Measurements from ENCODE around the gene ZNF747.
"Not testable (repeated sequence)": the region's sequence is repeated elsewhere in the genome, so short reads cannot be mapped to it uniquely, and the experiment has no call there.

ZNF747 gene

GRCh38 chr16:30532285-30533145 is 2.1 kb downstream of the ZNF747 start:
- DNase-seq = no peak

- no peak for DNase-seq
Measured at GRCh38 chr16:30530163-30531037, 4.3 kb downstream of the ZNF747 start.

GRCh38 chr16:30528799-30529457 is 5.7 kb downstream of the ZNF747 start:
- no peak for DNase-seq

- peak; percentile 74 for DNase-seq
Measured at GRCh38 chr16:30527635-30528178, 7.0 kb downstream of the ZNF747 start.

- DNase-seq = peak; percentile 94
Measured at GRCh38 chr16:30526823-30527634, 7.6 kb downstream of the ZNF747 start.

- no peak for DNase-seq
Measured at GRCh38 chr16:30526137-30526822, 8.4 kb downstream of the ZNF747 start, which contains the start of gene ZNF768. Gene ZNF768, minus strand, starts transcription at chr16:30526566. Its CDS starts 153 bp downstream, at chr16:30526413.

- DNase-seq = no peak
Measured at GRCh38 chr16:30525844-30526136, 8.9 kb downstream of the ZNF747 start.

GRCh38 chr16:30524575-30525568 is 9.8 kb downstream of the ZNF747 start:
- DNase-seq = no peak

- DNase-seq = no peak
Measured at GRCh38 chr16:30523768-30524574, 10.7 kb downstream of the ZNF747 start.

GRCh38 chr16:30522702-30523463 is 11.8 kb downstream of the ZNF747 start:
- DNase-seq = not testable (repeated sequence)

- no peak for DNase-seq
Measured at GRCh38 chr16:30521873-30522641, 12.6 kb downstream of the ZNF747 start.

- no peak for DNase-seq
Measured at GRCh38 chr16:30521476-30521872, 13.2 kb downstream of the ZNF747 start.

- DNase-seq = no peak
Measured at GRCh38 chr16:30519120-30520049, 15.3 kb downstream of the ZNF747 start.

- no peak for DNase-seq
Measured at GRCh38 chr16:30518552-30518951, 16.1 kb downstream of the ZNF747 start.

- DNase-seq = no peak
Measured at GRCh38 chr16:30515275-30515674, 19.4 kb downstream of the ZNF747 start.

GRCh38 chr16:30511509-30511908 is 23.1 kb downstream of the ZNF747 start:
- no peak for DNase-seq

Measured in DMS79 treated with DMSO at 0.1 percent for 48 hours (cell line).